HG03103 (cell line): ENCODE results near the gene CLEC16A.

Source experiments
- ATAC-seq: cut with Tn5 transposase; IDR thresholded peaks from one replicate; pipeline ENCODE4 v1.9.1; 2021; ENCODE audit warnings: low read depth; ENCODE audit not compliant: unreplicated experiment

Gene CLEC16A

GRCh38 chr16:11010575-11011221 lies 66.3 kb downstream of the CLEC16A start:
- no peak for ATAC-seq

DNA sequence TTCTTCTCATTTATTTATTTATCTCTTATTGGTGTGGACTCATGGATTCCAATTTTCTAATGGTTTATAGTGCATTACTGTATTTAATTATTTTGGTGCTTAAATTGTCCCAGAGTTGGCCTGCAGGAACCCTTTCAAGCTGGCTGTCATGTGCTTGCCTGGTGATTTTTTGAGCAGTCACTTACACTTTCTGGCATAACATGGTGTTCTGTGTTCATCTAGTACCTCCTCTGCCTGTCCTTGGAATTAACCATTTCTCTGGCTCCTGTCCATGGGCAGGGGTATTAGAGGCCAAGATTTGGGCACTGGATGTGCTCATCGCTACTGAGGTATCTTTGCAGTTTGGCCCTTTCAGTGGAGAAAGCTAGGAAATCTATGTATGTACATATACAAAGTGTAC lies 67.0 kb downstream of the CLEC16A start:
- no peak for ATAC-seq

GRCh38 chr16:11012841-11013240 lies 68.5 kb downstream of the CLEC16A start:
- no peak for ATAC-seq

GRCh38 chr16:11014136-11014535 lies 69.8 kb downstream of the CLEC16A start:
- no peak for ATAC-seq

DNA sequence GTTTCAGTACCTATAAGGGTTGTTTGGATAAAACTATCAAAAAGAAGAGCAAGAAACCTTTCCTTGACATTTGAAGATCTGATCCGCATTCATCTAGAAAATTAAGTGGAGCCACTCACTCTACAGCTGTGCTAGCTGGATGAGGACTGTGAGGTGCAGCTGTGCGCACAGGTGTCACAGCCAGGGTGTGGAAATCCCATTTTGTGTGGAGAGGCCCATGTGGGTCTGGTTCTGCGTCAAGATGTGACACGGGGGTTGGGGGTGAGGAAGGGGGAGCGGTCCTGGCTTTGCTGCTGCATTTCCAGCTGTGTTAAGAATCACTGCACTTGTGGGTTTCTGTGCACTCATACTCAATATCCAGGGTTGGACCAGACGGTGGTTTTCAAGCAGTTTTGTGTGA lies 70.7 kb downstream of the CLEC16A start:
- no peak for ATAC-seq

DNA sequence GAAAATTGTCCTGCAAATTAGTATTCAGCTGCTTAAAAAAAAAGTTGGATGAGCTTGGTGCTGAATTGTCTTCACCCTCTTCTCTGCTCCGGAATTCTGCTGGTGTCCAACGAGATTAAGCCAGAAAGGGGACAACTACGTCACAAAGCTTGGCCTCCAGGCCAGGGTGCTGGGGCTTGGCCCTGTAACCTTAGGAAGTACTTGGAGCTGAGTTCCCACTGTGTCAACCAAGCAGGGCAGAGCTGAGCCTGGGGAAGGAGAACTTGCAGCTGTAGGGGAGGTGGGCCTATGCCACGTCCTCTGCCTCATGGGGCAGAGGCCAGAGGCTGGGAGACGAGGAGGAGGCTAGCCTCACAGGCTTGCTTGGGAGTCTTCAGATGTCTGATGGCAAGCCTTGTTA lies 71.2 kb downstream of the CLEC16A start:
- ATAC-seq: no peak

- ATAC-seq: no peak
These were observed 72.2 kb downstream of the CLEC16A start for GRCh38 chr16:11016524-11016988.

GRCh38 chr16:11016993-11017392 lies 72.6 kb downstream of the CLEC16A start:
- ATAC-seq: no peak

DNA sequence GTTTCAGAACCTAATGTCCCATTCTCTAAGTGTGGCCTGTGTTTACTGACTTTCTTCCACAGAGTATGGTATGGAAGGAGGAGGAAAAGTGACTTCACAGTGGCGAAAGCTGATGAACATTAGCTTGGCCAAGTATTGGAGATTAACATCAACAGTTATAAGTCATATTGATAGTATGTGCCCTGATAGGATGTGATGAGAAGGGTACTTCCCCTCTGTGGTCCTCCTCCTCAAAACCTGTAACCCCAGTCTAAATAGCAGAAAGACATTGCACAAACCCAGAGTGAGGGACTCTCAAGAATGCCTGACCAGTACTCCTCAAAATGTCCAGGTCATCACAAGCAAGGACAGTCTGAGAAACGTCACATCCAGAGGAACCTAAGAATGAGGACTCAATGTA lies 73.1 kb downstream of the CLEC16A start:
- no peak for ATAC-seq

- ATAC-seq: no peak
These were observed 76.0 kb downstream of the CLEC16A start for GRCh38 chr16:11020388-11020787.

- no peak for ATAC-seq
These were observed 76.6 kb downstream of the CLEC16A start for GRCh38 chr16:11020792-11021551.

DNA sequence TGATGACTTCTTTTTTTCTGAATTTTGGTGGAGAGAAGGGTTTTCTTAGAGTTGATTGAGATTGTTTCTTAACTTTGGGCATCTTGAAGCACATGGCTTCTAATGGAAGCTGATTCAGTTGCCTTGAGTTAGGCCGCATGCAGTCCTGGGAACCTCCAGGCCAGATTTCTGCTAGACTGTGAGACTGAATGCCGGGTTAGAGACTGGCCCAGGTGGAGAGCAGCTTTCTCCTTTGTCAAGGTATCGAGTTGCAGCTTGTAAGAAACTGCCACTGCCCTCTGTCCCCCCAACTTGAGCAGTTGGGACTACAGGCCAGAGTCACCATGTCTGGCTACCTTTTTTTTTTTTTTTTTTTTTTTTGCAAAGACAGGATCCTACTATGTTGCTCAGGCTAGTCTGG lies 77.6 kb downstream of the CLEC16A start:
- no peak for ATAC-seq

DNA sequence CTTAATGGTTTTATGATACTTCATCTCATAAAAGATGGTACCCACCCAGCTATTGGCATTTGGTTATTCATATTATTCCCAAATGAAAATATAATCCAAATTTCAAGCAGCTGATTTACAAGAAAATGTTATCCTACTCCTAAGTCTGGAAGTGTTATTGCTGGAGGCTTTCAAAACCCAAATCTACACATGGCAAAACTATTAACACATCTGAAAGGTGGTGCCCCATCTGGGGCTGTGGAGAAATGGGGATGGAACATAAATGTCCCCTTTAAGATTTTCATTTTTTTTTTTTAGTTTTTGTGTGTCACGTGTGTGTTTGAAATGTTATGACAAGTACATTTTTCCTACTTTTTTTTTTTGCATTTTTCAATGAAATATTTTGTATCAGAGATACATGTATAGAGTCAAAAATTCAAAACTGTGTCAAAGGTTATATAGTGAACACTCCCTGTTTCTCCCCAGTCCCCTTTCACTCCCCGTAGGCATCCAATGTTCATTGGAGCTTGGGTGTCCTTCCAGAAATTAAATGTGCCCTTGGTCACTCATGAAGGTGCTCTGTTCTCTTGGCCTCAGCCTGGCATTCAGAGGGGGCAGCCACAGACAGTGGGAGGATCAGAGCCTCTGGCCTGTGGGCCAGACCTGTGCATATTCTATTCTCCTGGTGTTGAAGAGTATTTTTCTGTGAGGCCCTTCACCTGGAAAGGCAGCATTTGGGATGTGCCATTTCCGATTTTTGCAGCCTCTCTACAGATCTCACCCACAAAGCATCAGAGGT lies 79.1 kb downstream of the CLEC16A start:
- ATAC-seq: no peak

GRCh38 chr16:11024333-11025053 lies 80.1 kb downstream of the CLEC16A start:
- ATAC-seq: no peak

GRCh38 chr16:11025120-11025531 lies 80.8 kb downstream of the CLEC16A start:
- ATAC-seq: no peak

GRCh38 chr16:11029948-11030347 lies 85.6 kb downstream of the CLEC16A start:
- ATAC-seq: no peak

- no peak for ATAC-seq
These were observed 86.7 kb downstream of the CLEC16A start for GRCh38 chr16:11030990-11031510.

DNA sequence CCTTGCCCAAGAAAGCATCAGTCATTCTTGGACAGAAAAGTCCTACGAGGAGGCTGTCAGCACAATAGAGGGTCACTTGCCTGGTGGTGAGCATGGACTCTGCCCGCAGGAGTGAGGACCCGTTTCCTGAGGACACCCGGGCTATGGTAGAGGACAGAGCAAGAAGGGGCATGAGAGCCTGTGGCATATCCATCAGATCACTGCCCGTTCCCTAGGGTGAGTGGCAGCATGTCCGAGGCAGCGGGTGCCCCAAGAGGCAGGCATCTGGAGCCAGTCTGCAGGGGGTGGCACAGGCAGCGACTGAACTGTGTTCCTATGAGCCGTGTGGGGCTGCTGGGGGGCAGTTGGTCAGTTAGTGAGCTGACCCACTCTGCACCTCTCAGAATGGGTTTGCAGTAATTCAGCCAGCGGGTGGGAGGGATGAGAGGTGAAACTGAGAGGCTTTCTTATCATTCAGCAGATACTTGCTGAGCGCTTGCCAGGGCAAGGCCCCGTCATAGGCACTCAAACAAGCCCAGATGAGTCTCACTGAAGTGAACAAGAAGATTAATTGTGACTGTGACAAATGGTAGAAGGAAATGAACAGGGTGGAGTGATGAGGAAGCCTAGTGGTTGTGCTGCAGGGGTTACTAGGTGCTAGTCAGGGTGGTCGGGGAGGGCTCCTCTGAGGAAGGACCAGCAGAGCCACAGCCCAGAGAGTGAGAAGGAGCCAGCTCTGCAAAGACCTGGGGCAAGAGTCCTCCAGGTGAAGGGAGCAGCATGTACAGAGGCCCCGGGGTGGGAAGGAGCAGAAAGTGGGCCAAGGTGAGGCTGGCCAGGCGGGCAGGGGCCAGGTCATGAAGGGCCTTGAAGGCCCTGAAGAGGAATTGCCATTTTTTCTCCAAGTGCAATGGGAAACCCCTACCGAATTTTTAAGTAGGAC lies 87.9 kb downstream of the CLEC16A start:
- no peak for ATAC-seq

DNA sequence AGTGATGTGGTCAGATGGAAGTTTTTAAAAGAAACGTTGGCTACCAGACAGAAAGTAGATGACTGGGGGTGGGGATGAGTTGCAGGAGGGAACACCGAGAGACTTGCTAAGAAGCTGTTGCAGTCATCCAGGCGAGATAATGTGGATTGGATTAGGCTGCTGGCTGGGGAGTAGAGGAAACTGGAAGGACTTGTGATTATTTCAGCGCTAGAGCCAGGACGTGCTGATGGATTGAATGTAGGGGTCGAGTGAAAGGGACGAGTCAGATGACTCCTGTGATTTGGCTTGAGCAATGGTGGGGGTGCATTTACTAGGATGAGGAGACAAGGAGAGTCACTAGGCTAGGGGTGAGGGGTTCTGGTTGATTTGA lies 88.5 kb downstream of the CLEC16A start:
- no peak for ATAC-seq
